ENCODE results near the gene CCDC88A. TPM values are rescaled to one million over a fixed set of nuclear protein-coding genes. Genes with fewer than 3 reads are reported as not detected.
"Not testable (repeated sequence)": the region's sequence is repeated elsewhere in the genome, so short reads cannot be mapped to it uniquely, and the experiment has no call there.

CCDC88A gene
- total RNA-seq, 1 experiment from 2014 or later, result 12.3 TPM

DNA sequence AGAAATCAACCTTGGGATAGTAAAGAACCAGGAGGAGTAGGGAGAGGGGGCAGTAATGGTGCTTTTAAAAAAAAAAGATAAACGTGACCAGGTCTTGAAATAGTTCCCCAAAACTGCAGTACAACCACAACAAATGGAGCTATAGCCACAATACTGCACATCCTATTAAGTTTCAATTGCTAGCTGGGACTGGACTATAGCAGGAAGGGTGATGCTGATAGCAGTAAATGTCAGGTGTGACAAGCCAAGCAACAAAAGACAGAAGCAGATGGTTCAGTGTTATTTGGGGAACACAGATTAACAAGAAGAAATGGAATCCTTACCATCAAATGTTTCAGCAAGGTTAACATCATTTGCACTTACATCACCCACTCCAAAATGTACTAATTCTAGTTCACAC lies 177.0 kb downstream of the CCDC88A start:
- BruUV-seq (replicated peaks), result no TSS peak
- POLR2A ChIA-PET (ENCODE audit: unreplicated experiment), result no interaction called here
- no peaks in the 10 kb centered on the region for H3K27me3 ChIP-seq (ENCODE audit: insufficient read depth, low read depth)
- no peaks in the 10 kb centered on the region for H3K79me2 ChIP-seq (ENCODE audit: low read depth)
- no peaks in the 10 kb centered on the region for H3K9me3 ChIP-seq (ENCODE audit: insufficient read depth, low read depth)
- no peaks in the 10 kb centered on the region for H3K4me1 ChIP-seq (replicated peaks; ENCODE audit: insufficient read depth)
- CTCF ChIA-PET, result no interaction called here
- no peak overlapping the region for H3K4me2 ChIP-seq
- H3K9me2 ChIP-seq (ENCODE audit: insufficient read depth), result no peaks in the 10 kb centered on the region
- H4K20me1 ChIP-seq (ENCODE audit: insufficient read depth), result no peaks in the 10 kb centered on the region
- intact Hi-C loops (cut with micrococcal nuclease; ENCODE audit: unreplicated experiment), result no loop called here
- TF ChIP-seq, protein P1, sequence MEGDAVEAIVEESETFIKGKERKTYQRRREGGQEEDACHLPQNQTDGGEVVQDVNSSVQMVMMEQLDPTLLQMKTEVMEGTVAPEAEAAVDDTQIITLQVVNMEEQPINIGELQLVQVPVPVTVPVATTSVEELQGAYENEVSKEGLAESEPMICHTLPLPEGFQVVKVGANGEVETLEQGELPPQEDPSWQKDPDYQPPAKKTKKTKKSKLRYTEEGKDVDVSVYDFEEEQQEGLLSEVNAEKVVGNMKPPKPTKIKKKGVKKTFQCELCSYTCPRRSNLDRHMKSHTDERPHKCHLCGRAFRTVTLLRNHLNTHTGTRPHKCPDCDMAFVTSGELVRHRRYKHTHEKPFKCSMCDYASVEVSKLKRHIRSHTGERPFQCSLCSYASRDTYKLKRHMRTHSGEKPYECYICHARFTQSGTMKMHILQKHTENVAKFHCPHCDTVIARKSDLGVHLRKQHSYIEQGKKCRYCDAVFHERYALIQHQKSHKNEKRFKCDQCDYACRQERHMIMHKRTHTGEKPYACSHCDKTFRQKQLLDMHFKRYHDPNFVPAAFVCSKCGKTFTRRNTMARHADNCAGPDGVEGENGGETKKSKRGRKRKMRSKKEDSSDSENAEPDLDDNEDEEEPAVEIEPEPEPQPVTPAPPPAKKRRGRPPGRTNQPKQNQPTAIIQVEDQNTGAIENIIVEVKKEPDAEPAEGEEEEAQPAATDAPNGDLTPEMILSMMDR (conservative IDR thresholded peaks at IDR 0.05), result no peak
- no peak for TF ChIP-seq EZH2 (IDR thresholded peaks at IDR 0.05; ENCODE audit: low read depth)
- H3K27ac ChIP-seq, result no peak overlapping the region
- H3K36me3 ChIP-seq (ENCODE audit: low read depth), result peaks cover 17% of the 10 kb centered on the region
- DNase-seq, result no peak
- H3K4me3 ChIP-seq, result no peak overlapping the region
- no peak overlapping the region for H2AFZ ChIP-seq
- peaks cover 37% of the 10 kb centered on the region for H3F3A ChIP-seq (ENCODE audit: insufficient read depth, low read depth)

DNA sequence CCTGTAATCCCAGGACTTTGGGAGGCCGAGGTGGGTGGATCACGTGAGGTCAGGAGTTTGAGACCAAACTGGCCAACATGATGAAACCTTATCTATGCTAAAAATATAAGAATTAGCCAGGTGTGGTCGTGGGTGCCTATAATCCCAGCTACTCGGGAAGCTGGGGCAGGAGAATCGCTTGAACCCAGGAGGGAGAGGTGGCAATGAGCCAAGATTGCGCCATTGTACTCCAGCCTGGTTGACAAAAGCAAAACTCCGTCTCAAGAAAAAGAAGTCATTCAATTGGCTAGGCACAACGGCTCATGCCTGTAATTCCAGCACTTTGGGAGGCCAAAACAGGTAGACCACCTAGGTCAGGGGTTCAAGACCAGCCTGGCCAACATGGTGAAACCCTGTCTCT lies 178.1 kb downstream of the CCDC88A start:
- H3K9me2 ChIP-seq (ENCODE audit: insufficient read depth); H3K4me3 ChIP-seq; H3K27ac ChIP-seq; POLR2A ChIA-PET (ENCODE audit: unreplicated experiment); H3K4me1 ChIP-seq (replicated peaks; ENCODE audit: insufficient read depth); BruUV-seq (replicated peaks); H3K9me3 ChIP-seq (ENCODE audit: insufficient read depth, low read depth); H3K79me2 ChIP-seq (ENCODE audit: low read depth); intact Hi-C loops (cut with micrococcal nuclease; ENCODE audit: unreplicated experiment); H4K20me1 ChIP-seq (ENCODE audit: insufficient read depth); H3K27me3 ChIP-seq (ENCODE audit: insufficient read depth, low read depth); H3K4me2 ChIP-seq; H2AFZ ChIP-seq; DNase-seq; CTCF ChIA-PET: not testable (repeated sequence)
- H3K36me3 ChIP-seq (ENCODE audit: low read depth), result peaks cover 23% of the 10 kb centered on the region
- peaks cover 47% of the 10 kb centered on the region for H3F3A ChIP-seq (ENCODE audit: insufficient read depth, low read depth)

DNA sequence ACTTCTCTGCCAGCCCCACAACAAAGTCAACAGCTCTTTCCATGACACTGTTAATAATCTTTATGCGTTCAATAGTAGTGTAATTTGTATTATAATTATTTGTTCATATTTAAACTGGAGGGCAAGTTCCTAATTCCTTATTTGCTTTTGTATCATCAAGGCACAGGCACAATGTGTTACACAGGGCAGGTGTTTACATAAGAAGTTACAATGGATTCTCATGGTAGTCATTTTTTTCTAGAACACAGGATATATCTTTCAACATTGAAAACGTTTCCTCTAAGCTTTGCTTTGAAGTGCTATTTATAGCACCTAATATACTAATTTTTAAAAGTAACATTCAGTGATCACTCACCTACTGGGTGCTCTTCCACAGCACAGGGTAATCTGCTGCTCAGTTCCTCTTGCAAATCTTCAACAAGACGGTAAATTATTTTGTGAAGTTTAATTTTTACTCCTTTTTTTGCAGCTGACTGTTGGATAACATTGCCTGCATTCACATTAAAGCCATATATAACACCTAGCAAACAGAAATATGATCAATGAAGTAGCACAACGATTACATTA lies 179.9 kb downstream of the CCDC88A start:
- BruUV-seq (replicated peaks), result no TSS peak
- peaks cover 66% of the 10 kb centered on the region for H3F3A ChIP-seq (ENCODE audit: insufficient read depth, low read depth)

More for the DNA sequence above, 179.9 kb downstream of the CCDC88A start:
- ChIA-PET POLR2A (ENCODE audit: unreplicated experiment) (no interaction called here), CTCF (no interaction called here)
- Histone ChIP-seq H3K27ac (no peak overlapping the region), H3K79me2 (ENCODE audit: low read depth) (peaks cover 13% of the 10 kb centered on the region), H3K4me1 (replicated peaks; ENCODE audit: insufficient read depth) (peaks cover 8% of the 10 kb centered on the region), H3K4me2 (no peak overlapping the region), H4K20me1 (ENCODE audit: insufficient read depth) (peaks cover 26% of the 10 kb centered on the region), H3K9me2 (ENCODE audit: insufficient read depth) (no peaks in the 10 kb centered on the region), H3K27me3 (ENCODE audit: insufficient read depth, low read depth) (no peaks in the 10 kb centered on the region), H3K9me3 (ENCODE audit: insufficient read depth, low read depth) (no peaks in the 10 kb centered on the region), H2AFZ (no peak overlapping the region), H3K4me3 (no peak overlapping the region), H3K36me3 (ENCODE audit: low read depth) (peaks cover 32% of the 10 kb centered on the region)
- TF ChIP-seq, protein P1 (conservative IDR thresholded peaks at IDR 0.05), result no peak
- TF ChIP-seq EZH2 (IDR thresholded peaks at IDR 0.05; ENCODE audit: low read depth), result no peak
- intact Hi-C loops (cut with micrococcal nuclease; ENCODE audit: unreplicated experiment), result no loop called here
- DNase-seq, result no peak

Other genes with a start within 250 kb of the CCDC88A start
- gene CLHC1, start 187.6 kb downstream of the CCDC88A start, total RNA-seq (2021), result 20.5 and 27.1 TPM in 2 replicates
- gene RPS27A, start 187.2 kb downstream of the CCDC88A start, total RNA-seq (2021), result 1,269 and 1,616 TPM in 2 replicates
- gene MTIF2, start 150.6 kb downstream of the CCDC88A start, total RNA-seq (2021), result 44.6 and 52.0 TPM in 2 replicates
- gene CFAP36, start 99.9 kb upstream of the CCDC88A start, total RNA-seq (2021), result 51.5 and 56.4 TPM in 2 replicates
- gene PPP4R3B, start 197.8 kb upstream of the CCDC88A start, total RNA-seq (2021), result 66.2 and 73.4 TPM in 2 replicates